ENCODE data around the gene CCL2.

DNA sequence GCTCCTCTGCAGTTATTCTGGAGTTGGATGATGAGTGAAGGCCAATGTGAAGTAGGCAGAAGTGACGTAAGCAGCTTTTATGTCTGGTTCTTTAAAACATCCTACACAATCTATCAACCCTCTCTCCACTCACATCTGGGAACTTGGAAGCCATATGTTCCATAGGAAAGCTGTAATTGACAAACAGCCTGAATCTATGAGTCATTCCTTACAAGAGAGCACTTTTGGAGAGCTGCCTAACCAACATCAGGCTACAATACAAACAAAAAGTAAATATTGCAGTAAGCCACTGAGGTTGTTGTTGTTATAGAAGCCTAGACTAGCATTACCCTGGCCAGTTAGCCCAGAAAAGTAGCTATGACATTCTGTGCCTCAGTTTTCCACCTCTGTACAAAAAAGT is 20.8 kb downstream of the CCL2 start:
- TF ChIP-seq EZH2 (IDR thresholded peaks at IDR 0.05) (no peak), POLR2AphosphoS5 (IDR thresholded peaks at IDR 0.05; ENCODE audit: borderline replicate concordance, low read depth, low read length) (no peak), FOXP2 (optimal IDR thresholded peaks at IDR 0.05; ENCODE audit: control extremely low read depth, extremely low read length, insufficient read depth) (no peak)
